ENCODE measurements around the gene ACVR2B.

DNA sequence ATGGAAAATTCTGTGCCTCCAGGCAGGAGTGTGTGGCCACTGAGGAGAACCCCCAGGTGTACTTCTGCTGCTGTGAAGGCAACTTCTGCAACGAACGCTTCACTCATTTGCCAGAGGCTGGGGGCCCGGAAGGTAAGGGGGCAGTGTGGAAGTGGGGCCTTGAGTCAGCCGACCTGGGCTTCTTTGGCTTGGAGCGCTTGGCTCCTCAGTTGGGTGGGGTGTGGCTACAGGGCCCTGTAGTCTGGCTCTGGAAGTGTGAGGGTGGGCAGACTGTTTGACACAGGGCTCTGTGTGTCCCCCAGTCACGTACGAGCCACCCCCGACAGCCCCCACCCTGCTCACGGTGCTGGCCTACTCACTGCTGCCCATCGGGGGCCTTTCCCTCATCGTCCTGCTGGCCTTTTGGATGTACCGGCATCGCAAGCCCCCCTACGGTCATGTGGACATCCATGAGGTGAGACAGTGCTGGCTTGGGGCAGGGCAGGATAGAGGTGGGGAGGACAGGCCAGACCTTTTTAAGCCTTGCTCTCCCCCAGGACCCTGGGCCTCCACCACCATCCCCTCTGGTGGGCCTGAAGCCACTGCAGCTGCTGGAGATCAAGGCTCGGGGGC, 24.3 kb downstream of the ACVR2B start:
- TF ChIP-seq, protein P1, sequence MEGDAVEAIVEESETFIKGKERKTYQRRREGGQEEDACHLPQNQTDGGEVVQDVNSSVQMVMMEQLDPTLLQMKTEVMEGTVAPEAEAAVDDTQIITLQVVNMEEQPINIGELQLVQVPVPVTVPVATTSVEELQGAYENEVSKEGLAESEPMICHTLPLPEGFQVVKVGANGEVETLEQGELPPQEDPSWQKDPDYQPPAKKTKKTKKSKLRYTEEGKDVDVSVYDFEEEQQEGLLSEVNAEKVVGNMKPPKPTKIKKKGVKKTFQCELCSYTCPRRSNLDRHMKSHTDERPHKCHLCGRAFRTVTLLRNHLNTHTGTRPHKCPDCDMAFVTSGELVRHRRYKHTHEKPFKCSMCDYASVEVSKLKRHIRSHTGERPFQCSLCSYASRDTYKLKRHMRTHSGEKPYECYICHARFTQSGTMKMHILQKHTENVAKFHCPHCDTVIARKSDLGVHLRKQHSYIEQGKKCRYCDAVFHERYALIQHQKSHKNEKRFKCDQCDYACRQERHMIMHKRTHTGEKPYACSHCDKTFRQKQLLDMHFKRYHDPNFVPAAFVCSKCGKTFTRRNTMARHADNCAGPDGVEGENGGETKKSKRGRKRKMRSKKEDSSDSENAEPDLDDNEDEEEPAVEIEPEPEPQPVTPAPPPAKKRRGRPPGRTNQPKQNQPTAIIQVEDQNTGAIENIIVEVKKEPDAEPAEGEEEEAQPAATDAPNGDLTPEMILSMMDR (IDR thresholded peaks at IDR 0.05; ENCODE audit: poor library complexity): no peak
- TF ChIP-seq EZH2 (IDR thresholded peaks at IDR 0.05; ENCODE audit: borderline replicate concordance): no peak

Measured in hepatocyte (in vitro differentiated cells).